ENCODE data around the gene PI4KA. TPM values are rescaled to one million over a fixed set of nuclear protein-coding genes. Genes with fewer than 3 reads are reported as not detected.
"Not testable (repeated sequence)": the region's sequence is repeated elsewhere in the genome, so short reads cannot be mapped to it uniquely, and the experiment has no call there.

The PI4KA gene
- total and polyA plus RNA-seq, 2 of the 13 experiments (the other 11 are each of a cell fraction or from before 2014, with no cell fraction given), result 27.4 to 56.4 TPM

GRCh38 chr22:20707549-20708118 is 151.0 kb downstream of the PI4KA start (continued):
- TF ChIP-seq ZNF687 (CRISPR knock-in tag; IDR thresholded peaks at IDR 0.05) (peak; percentile 70), HOXA3 (CRISPR knock-in tag; IDR thresholded peaks at IDR 0.05) (peak; percentile 56; the same call in 1 of the 2 replicates), ZBTB38 (CRISPR knock-in tag; IDR thresholded peaks at IDR 0.05) (peak; percentile 82; the same call in 1 of the 2 replicates)

GRCh38 chr22:20703816-20704609 is 154.6 kb downstream of the PI4KA start:
- Histone ChIP-seq H3K4me2 (ENCODE audit: low read depth, low read length) (peak overlapping the region; percentile 55), H3K4me3 (replicated peaks in 1 of 3; ENCODE audit: insufficient read depth in 1 of 3, low read depth in 2 of 3, low read length in 3 of 3) (peak overlapping the region in 2 of 3 experiments; percentile 46 to 54; a peak in 3 of 6 replicates), H3K4me1 (ENCODE audit: insufficient read depth, low read length) (peaks cover 24% of the 10 kb centered on the region)
- H3K27ac ChIP-seq (ENCODE audit: extremely low read length, insufficient read depth, low read length); in situ Hi-C loops (cut with HindIII; ENCODE audit: extremely low pct_ligation_motif_present, low pct_unique_long_range_greater_than_20kb); H2AFZ ChIP-seq (ENCODE audit: low read length); H3K79me2 ChIP-seq (ENCODE audit: insufficient read depth, low read length); ATAC-seq; intact Hi-C loops (cut with micrococcal nuclease; ENCODE audit: unreplicated experiment); FAIRE-seq; CTCF ChIA-PET (ENCODE audit: low intra/inter-chr PET ratio, low total read pairs); H3K9me3 ChIP-seq (ENCODE audit: low read length); DNase-seq (ENCODE audit: low spot score); H3K36me3 ChIP-seq (replicated peaks in 1 of 2; ENCODE audit: control insufficient read depth in 1 of 2, insufficient read depth in 2 of 2, low read length in 2 of 2); H3K27me3 ChIP-seq (ENCODE audit: control insufficient read depth in 1 of 2, insufficient read depth in 2 of 2, low read length in 2 of 2); H3K9ac ChIP-seq (ENCODE audit: insufficient read depth, low read depth, low read length); H4K20me1 ChIP-seq (ENCODE audit: insufficient read depth, low read length); BruUV-seq (replicated peaks): not testable (repeated sequence)
- 93% methylated on average over 9 of the region's 79 CpGs for WGBS (ENCODE audit: low lambda C conversion rate)
- POLR2A ChIA-PET, result interaction anchor here (0.6 to 1.1 kb wide), 3 partner anchors 16 to 103 kb away, joined by 3 to 4 read pairs (median 3); no protein-coding TSS in a partner anchor

All from HepG2 (cell line).